ENCODE measurements around the gene PRKCE. TPM values are rescaled to one million over a fixed set of nuclear protein-coding genes. Genes with fewer than 3 reads are reported as not detected.

Gene PRKCE
- total and polyA plus RNA-seq, 2 donors (not counting 3 experiments of a cell fraction or from before 2014, with no cell fraction given), result 27.9 to 33.9 TPM

GRCh38 chr2:45706033-45706432 lies 54.6 kb downstream of the PRKCE start:
- H4K20me1 ChIP-seq (replicated peaks; ENCODE audit: control insufficient read depth, extremely low read depth, insufficient read depth, low read length), result no peaks in the 10 kb centered on the region
- no peaks in the 10 kb centered on the region for H3K9me1 ChIP-seq (replicated peaks; ENCODE audit: control insufficient read depth, extremely low read depth, insufficient read depth, low read length)
- ChIA-PET CTCF (no interaction called here), POLR2A (no interaction called here)
- dilution Hi-C loops (cut with MboI; ENCODE audit: extremely low pct_ligation_motif_present, low sequenced_read_pairs), result no loop called here
- H3K9ac ChIP-seq (replicated peaks; ENCODE audit: extremely low read depth, insufficient read depth, low read length), result no peak overlapping the region
- H2AFZ ChIP-seq (ENCODE audit: low read depth, low read length), result no peak overlapping the region
- H3K4me2 ChIP-seq (ENCODE audit: insufficient read depth, low read length), result no peak overlapping the region
- no peaks in the 10 kb centered on the region for H3K36me3 ChIP-seq (ENCODE audit: control insufficient read depth in 2 of 2, extremely low read depth in 1 of 2, insufficient read depth in 2 of 2, low read length in 2 of 2)
- intact Hi-C loops (cut with micrococcal nuclease), result no loop called here
- no peaks in the 10 kb centered on the region for H3K27me3 ChIP-seq (ENCODE audit: control insufficient read depth in 2 of 2, insufficient read depth in 2 of 2, low read length in 2 of 2)
- no peak overlapping the region for H3K27ac ChIP-seq (ENCODE audit: insufficient read depth, low read depth, low read length)
- DNase-seq (ENCODE audit: low read depth, low spot score), result peak; percentile 45
- H3K4me3 ChIP-seq (replicated peaks in 1 of 3; ENCODE audit: insufficient read depth in 1 of 3, low read depth in 1 of 3, low read length in 3 of 3), result no peak overlapping the region
- no peak for FAIRE-seq
- TF ChIP-seq FOS (IDR thresholded peaks at IDR 0.05; ENCODE audit: borderline replicate concordance, insufficient read depth, low read length), result no peak
- TF ChIP-seq GATA2 (IDR thresholded peaks at IDR 0.05; ENCODE audit: insufficient read depth, insufficient read length, low read depth, low read length), result no peak
- no peak for TF ChIP-seq JUN (IDR thresholded peaks at IDR 0.05; ENCODE audit: borderline replicate concordance, insufficient read depth, insufficient read length, low read depth)
- TF ChIP-seq POLR2A (IDR thresholded peaks at IDR 0.05; ENCODE audit: low read depth, low read length), result no peak
- no peak for TF ChIP-seq EZH2 (IDR thresholded peaks at IDR 0.05; ENCODE audit: borderline replicate concordance, low read depth, low read length, severe bottlenecking)
- TF ChIP-seq CTCF (IDR thresholded peaks at IDR 0.05; ENCODE audit: extremely low read depth in 1 of 2, insufficient read depth in 1 of 2, low read depth in 1 of 2, low read length in 2 of 2), result no peak
- TF ChIP-seq POLR2AphosphoS5 (IDR thresholded peaks at IDR 0.05; ENCODE audit: insufficient read depth, low read depth, low read length), result no peak
- no peak for TF ChIP-seq MAX (IDR thresholded peaks at IDR 0.05; ENCODE audit: insufficient read depth, insufficient read length)
- no peak for TF ChIP-seq MYC (IDR thresholded peaks at IDR 0.05; ENCODE audit: low read depth, low read length)
- no TSS peak for BruUV-seq (replicated peaks)
- no peaks in the 10 kb centered on the region for H3K79me2 ChIP-seq (ENCODE audit: control insufficient read depth, insufficient read depth, low read length)
- no peaks in the 10 kb centered on the region for H3K4me1 ChIP-seq (ENCODE audit: control insufficient read depth, extremely low read depth, insufficient read depth, low read length)
- H3K9me3 ChIP-seq (replicated peaks; ENCODE audit: control insufficient read depth, insufficient read depth, low read length), result no peaks in the 10 kb centered on the region
